GM10248 (cell line): ENCODE results near the gene FXYD3.

Experiments used
- CTCF ChIA-PET: fragments of 300-600 bp; sonication (Branson Sonifier 250); formaldehyde crosslinking; extraction: SDS; loops from one replicate; lab custom pipeline; 2021; ENCODE audit warnings: antibody characterized with exemption; lab: Yijun Ruan, JAX
- POLR2A ChIA-PET: fragments of 350-650 bp; sonication (Branson Sonifier 250); formaldehyde crosslinking; extraction: SDS; loops from one replicate; lab custom pipeline; 2020; ENCODE audit warnings: antibody characterized with exemption; lab: Yijun Ruan, JAX
- DNase-seq: peaks from one replicate; pipeline ENCODE4 v3.0.0; 2012; ENCODE audit errors: extremely low spot score
- TF ChIP-seq, protein P1 (sequence below): IDR thresholded peaks from 2 replicates; pipeline ENCODE4 v1.5.1; 2012; ENCODE audit warnings: mild to moderate bottlenecking, low read depth; ENCODE audit errors: extremely low read depth, missing control alignments, control extremely low read depth

The FXYD3 gene, protein sequence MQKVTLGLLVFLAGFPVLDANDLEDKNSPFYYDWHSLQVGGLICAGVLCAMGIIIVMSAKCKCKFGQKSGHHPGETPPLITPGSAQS

DNA sequence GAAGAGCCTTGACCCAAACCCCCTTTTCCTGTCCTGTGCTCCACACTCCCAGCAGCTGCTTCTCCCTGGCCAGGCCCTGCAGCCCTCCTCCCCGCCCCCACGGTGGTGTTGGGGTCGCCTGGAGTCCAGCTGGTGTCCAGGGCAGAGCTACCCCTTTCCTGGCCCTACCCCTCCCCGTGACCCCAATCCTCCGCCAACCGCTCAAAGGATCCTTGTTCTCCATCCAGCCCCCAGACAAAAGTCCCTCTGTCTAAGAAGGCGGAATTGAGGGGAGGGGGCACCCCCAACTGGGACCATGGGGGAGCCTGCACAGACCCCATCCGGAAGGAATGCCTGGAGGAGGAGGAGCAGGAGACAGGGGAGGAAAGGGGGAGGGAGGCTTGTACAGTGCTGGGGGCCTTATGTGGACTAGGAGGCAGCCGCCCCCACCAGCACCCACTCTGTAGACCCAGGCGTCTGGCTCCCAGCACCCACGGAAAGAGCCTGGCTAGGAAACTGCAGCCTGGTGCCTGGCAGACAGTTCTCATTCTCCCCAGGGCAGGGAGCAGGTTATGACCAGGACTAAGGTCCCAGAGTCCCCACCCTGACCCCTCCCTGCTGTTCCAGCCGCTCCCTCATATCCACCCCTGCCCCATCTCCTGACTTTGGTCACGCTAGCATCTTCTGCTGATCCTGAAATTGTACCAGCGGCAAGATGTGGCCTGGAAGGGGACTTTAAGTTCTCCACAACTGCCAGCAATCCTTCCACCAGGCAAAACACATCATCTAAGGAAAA is at the start of gene FXYD3:
Gene FXYD3 (plus strand): TSS at position 647 of the 775 bp plus-strand sequence. CDS start 3,554 bp downstream, outside the sequence.
- TF ChIP-seq, protein P1, sequence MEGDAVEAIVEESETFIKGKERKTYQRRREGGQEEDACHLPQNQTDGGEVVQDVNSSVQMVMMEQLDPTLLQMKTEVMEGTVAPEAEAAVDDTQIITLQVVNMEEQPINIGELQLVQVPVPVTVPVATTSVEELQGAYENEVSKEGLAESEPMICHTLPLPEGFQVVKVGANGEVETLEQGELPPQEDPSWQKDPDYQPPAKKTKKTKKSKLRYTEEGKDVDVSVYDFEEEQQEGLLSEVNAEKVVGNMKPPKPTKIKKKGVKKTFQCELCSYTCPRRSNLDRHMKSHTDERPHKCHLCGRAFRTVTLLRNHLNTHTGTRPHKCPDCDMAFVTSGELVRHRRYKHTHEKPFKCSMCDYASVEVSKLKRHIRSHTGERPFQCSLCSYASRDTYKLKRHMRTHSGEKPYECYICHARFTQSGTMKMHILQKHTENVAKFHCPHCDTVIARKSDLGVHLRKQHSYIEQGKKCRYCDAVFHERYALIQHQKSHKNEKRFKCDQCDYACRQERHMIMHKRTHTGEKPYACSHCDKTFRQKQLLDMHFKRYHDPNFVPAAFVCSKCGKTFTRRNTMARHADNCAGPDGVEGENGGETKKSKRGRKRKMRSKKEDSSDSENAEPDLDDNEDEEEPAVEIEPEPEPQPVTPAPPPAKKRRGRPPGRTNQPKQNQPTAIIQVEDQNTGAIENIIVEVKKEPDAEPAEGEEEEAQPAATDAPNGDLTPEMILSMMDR = no peak
- POLR2A ChIA-PET = no interaction called here
- CTCF ChIA-PET = interaction anchor here (0.6 to 5.0 kb wide), 16 partner anchors 8 to 353 kb away, joined by 3 to 25 read pairs (median 4); partner anchors contain the start of gene LGI4
- DNase-seq = no peak

DNA sequence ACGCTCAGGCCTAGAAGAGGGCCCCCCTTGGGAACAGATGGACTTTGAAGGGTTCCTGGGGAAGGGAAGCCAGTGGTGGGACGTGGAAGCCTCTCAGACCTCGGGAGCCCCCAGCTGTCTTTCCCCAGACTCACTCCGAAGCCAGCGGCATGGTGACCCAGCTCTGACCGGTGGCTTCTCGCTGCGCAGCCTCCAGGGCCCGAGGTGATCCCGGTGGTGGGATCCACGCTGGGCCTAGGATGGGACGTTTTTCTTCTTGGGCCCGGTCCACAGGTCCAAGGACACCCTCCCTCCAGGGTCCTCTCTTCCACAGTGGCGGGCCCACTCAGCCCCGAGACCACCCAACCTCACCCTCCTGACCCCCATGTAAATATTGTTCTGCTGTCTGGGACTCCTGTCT is 49.5 kb upstream of the FXYD3 start:
- DNase-seq = no peak
- ChIA-PET CTCF (interaction anchor here (0.7 to 3.4 kb wide), 24 partner anchors 8 to 101 kb away, joined by 3 to 65 read pairs (median 6); partner anchors contain the start of genes FXYD1, FXYD5, HPN and LGI4), POLR2A (no interaction called here)
- TF ChIP-seq, protein P1 = no peak

DNA sequence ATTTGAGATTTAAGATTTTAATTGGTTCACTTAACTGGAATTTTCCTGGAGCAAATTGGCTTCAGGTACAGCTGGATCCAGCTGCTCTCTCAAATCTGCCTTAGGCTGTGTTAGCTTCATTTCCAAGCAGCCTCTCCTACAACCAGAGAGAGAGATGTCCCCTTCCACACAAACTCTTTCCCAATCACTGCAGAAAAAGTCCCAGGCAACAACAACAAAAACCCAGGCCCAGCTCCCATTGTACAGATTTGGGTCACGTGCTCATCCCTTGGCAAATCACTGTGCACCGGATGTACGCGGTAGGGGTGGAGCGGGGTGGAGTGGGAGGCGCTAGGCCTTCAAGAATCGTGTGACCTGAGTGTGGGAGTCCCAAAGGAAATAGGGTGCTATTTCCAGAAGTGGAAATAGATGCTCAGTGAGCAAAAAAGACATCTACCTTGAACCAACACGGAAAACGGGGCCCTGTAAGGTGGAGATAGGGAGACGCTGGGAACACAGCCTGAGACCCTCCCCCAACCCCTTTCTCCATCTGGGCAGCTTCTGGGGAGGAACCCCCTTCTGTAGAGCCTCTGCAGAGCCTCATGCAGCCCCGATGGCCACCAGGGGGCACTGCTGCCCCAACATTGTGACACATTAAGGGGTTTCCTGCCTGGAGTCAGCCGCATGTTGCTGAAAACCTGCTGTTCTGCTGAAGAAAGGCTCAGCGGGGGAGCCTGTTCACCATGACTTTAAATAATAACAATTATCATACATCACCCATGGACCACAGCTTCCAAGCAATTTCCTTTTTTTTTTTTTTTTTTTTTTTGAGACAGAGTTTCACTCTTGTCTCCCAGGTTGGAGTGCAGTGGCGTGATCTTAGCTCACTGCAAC is 48.7 kb upstream of the FXYD3 start:
- POLR2A ChIA-PET = interaction anchor here (0.6 kb wide), 2 partner anchors 58 to 86 kb away, joined by 4 to 5 read pairs; no protein-coding TSS in a partner anchor
- TF ChIP-seq, protein P1 = peak; percentile 93
- CTCF ChIA-PET = interaction anchor here (0.7 to 3.4 kb wide), 30 partner anchors 9 to 156 kb away, joined by 3 to 65 read pairs (median 4); partner anchors contain the start of genes FXYD1, FXYD5, HPN and LGI4
- DNase-seq = peak; percentile 93

- DNase-seq = no peak
- ChIA-PET CTCF (interaction anchor here (0.8 to 3.4 kb wide), 16 partner anchors 9 to 72 kb away, joined by 3 to 65 read pairs (median 10); partner anchors contain the start of genes FXYD1, HPN and LGI4), POLR2A (no interaction called here)
- TF ChIP-seq, protein P1 = no peak
Measured at GRCh38 chr19:35068941-35069634, 46.5 kb upstream of the FXYD3 start.

DNA sequence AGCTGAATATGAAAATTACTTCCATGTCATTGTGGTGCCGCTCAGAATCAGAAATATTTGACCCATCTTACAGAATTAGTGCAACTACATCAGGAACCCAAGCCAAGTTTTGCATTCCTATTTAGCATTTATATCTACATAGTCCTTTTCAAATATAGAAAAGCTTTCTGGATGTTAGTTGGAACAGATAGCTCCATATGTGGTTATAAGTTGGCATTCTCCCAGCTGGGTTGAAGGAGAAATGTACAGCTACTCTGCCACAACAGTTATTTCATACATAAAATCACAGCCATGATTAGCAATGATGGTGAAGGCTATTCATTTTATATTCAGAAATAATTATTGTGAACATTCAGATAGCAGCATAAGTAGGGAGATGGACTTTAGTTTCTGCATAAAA is 45.9 kb upstream of the FXYD3 start:
- DNase-seq = no peak
- TF ChIP-seq, protein P1 = no peak
- POLR2A ChIA-PET = no interaction called here
- CTCF ChIA-PET = interaction anchor here (0.8 to 3.3 kb wide), 10 partner anchors 9 to 72 kb away, joined by 3 to 21 read pairs (median 4); partner anchors contain the start of genes FXYD1 and LGI4
